Skeletal muscle tissue (tissue), 4 donors: Measurements from ENCODE around the gene TCHHL1. TPM values are rescaled to one million over a fixed set of nuclear protein-coding genes. Genes with fewer than 3 reads are reported as not detected.
"Not testable (repeated sequence)": the region's sequence is repeated elsewhere in the genome, so short reads cannot be mapped to it uniquely, and the experiment has no call there.

Source experiments
- H3K27ac ChIP-seq: one replicate; pipeline ENCODE4 v1.7.0; 2013; ENCODE audit warnings: mild to moderate bottlenecking, low read depth, low read length, inconsistent platforms
- H3K27me3 ChIP-seq, 3 donors: one replicate each; pipeline ENCODE4 v1.7.0; 2013; ENCODE audit warnings: low read length in 3 of 3; ENCODE audit not compliant: control insufficient read depth in 3 of 3, insufficient read depth in 3 of 3
- H3K36me3 ChIP-seq, 3 donors: one replicate each; pipeline ENCODE4 v1.7.0; 2013; ENCODE audit warnings: low read length in 3 of 3; ENCODE audit not compliant: control insufficient read depth in 3 of 3, insufficient read depth in 3 of 3
- H3K4me1 ChIP-seq, 3 donors: one replicate each; pipeline ENCODE4 v1.7.0; 2013; ENCODE audit warnings: low read length in 3 of 3, mild to moderate bottlenecking in 3 of 3; ENCODE audit not compliant: control insufficient read depth in 3 of 3, insufficient read depth in 3 of 3
- H3K4me3 ChIP-seq, 3 donors: one replicate each; pipeline ENCODE4 v1.7.0; 2013; ENCODE audit warnings: low read length in 3 of 3
- H3K9ac ChIP-seq, 3 donors: one replicate each; pipeline ENCODE4 v1.7.0; 2013; ENCODE audit warnings: low read length in 3 of 3, mild to moderate bottlenecking in 3 of 3, moderate library complexity in 2 of 3, low read depth in 1 of 3
- H3K9me3 ChIP-seq, 3 donors: one replicate each; pipeline ENCODE4 v1.7.0; 2013; ENCODE audit warnings: low read length in 3 of 3; ENCODE audit not compliant: control insufficient read depth in 3 of 3
- total RNA-seq: library from RNA; depleted of rRNA; stranded (reverse); fragments of >200 nt; gene quantifications from one replicate; pipeline ENCODE4 v1.2.3, GENCODE V29; 2014
- donor health status: Osteomylitis.

TCHHL1 gene
- total RNA-seq, 1 donor from 2014 or later = not detected

GRCh38 chr1:152104854-152105253 lies 16.0 kb upstream of the TCHHL1 start:
- H3K9ac ChIP-seq = no peak overlapping the region
- H3K4me1 ChIP-seq = peaks cover 4 to 7% (median 5%) of the 10 kb centered on the region in 3 donors
- H3K27ac ChIP-seq = no peak overlapping the region
- H3K27me3 ChIP-seq = peaks cover 42 to 63% (median 45%) of the 10 kb centered on the region in 3 donors
- H3K36me3 ChIP-seq = no peaks in the 10 kb centered on the region
- H3K4me3 ChIP-seq = no peak overlapping the region
- peaks cover 0 to 4% (median 3%) of the 10 kb centered on the region in 3 donors for H3K9me3 ChIP-seq

GRCh38 chr1:152096931-152097330 lies 8.1 kb upstream of the TCHHL1 start:
- H3K4me3 ChIP-seq = no peak overlapping the region
- peaks cover 0 to 9% (median 2%) of the 10 kb centered on the region in 3 donors for H3K9me3 ChIP-seq

GRCh38 chr1:152086760-152087159 lies 2.1 kb downstream of the TCHHL1 start:
- no peak overlapping the region for H3K27ac ChIP-seq
- no peaks in the 10 kb centered on the region for H3K4me1 ChIP-seq
- no peak overlapping the region for H3K4me3 ChIP-seq
- H3K36me3 ChIP-seq = no peaks in the 10 kb centered on the region
- H3K9me3 ChIP-seq = no peaks in the 10 kb centered on the region
- peaks cover 5 to 19% (median 7%) of the 10 kb centered on the region in 3 donors for H3K27me3 ChIP-seq
- no peak overlapping the region for H3K9ac ChIP-seq

More at GRCh38 chr1:152096931-152097330, 8.1 kb upstream of the TCHHL1 start:
- H3K36me3 ChIP-seq = no peaks in the 10 kb centered on the region
- H3K9ac ChIP-seq = no peak overlapping the region
- H3K4me1 ChIP-seq = no peaks in the 10 kb centered on the region
- no peak overlapping the region for H3K27ac ChIP-seq
- peaks cover 0 to 10% (median 6%) of the 10 kb centered on the region in 3 donors for H3K27me3 ChIP-seq

- Histone ChIP-seq H3K4me1 (no peaks in the 10 kb centered on the region), H3K9me3 (no peaks in the 10 kb centered on the region), H3K27me3 (peaks cover 5 to 17% (median 7%) of the 10 kb centered on the region in 3 donors), H3K9ac (no peak overlapping the region), H3K4me3 (no peak overlapping the region), H3K27ac (no peak overlapping the region), H3K36me3 (no peaks in the 10 kb centered on the region)
These were observed 4.0 kb downstream of the TCHHL1 start for GRCh38 chr1:152084853-152085252.

GRCh38 chr1:152081026-152081425 lies 7.8 kb downstream of the TCHHL1 start:
- H3K4me1 ChIP-seq, H3K9me3 ChIP-seq, H3K27ac ChIP-seq, H3K4me3 ChIP-seq, H3K9ac ChIP-seq, H3K27me3 ChIP-seq, H3K36me3 ChIP-seq: not testable (repeated sequence)

GRCh38 chr1:152080494-152080893 lies 8.4 kb downstream of the TCHHL1 start:
- H3K9me3 ChIP-seq, H3K4me3 ChIP-seq, H3K27me3 ChIP-seq, H3K27ac ChIP-seq, H3K9ac ChIP-seq, H3K4me1 ChIP-seq, H3K36me3 ChIP-seq: not testable (repeated sequence)

- no peak overlapping the region for H3K4me3 ChIP-seq
- no peaks in the 10 kb centered on the region for H3K4me1 ChIP-seq
- no peak overlapping the region for H3K9ac ChIP-seq
- no peaks in the 10 kb centered on the region for H3K27me3 ChIP-seq
- no peak overlapping the region for H3K27ac ChIP-seq
- H3K9me3 ChIP-seq = no peaks in the 10 kb centered on the region
- H3K36me3 ChIP-seq = no peaks in the 10 kb centered on the region
These were observed 9.9 kb downstream of the TCHHL1 start for GRCh38 chr1:152078831-152079441.

GRCh38 chr1:152072311-152072710 lies 16.6 kb downstream of the TCHHL1 start:
- Histone ChIP-seq H3K36me3 (no peaks in the 10 kb centered on the region), H3K4me3 (no peak overlapping the region), H3K9me3 (no peaks in the 10 kb centered on the region), H3K4me1 (no peaks in the 10 kb centered on the region), H3K27me3 (peaks cover 0 to 20% (median 6%) of the 10 kb centered on the region in 3 donors), H3K9ac (no peak overlapping the region), H3K27ac (no peak overlapping the region)

- Histone ChIP-seq H3K27me3 (peaks cover 0 to 20% (median 6%) of the 10 kb centered on the region in 3 donors), H3K4me3 (no peak overlapping the region), H3K4me1 (no peaks in the 10 kb centered on the region), H3K27ac (no peak overlapping the region), H3K36me3 (no peaks in the 10 kb centered on the region), H3K9ac (no peak overlapping the region), H3K9me3 (no peaks in the 10 kb centered on the region)
These were observed 17.7 kb downstream of the TCHHL1 start for GRCh38 chr1:152071123-152071522.

- no peak overlapping the region for H3K4me3 ChIP-seq
- no peaks in the 10 kb centered on the region for H3K4me1 ChIP-seq
- H3K27me3 ChIP-seq = peaks cover 0 to 16% (median 2%) of the 10 kb centered on the region in 3 donors
- no peaks in the 10 kb centered on the region for H3K36me3 ChIP-seq
- no peaks in the 10 kb centered on the region for H3K9me3 ChIP-seq
- no peak overlapping the region for H3K9ac ChIP-seq
- no peak overlapping the region for H3K27ac ChIP-seq
These were observed 20.9 kb downstream of the TCHHL1 start for GRCh38 chr1:152067929-152068328.
